Suprapubic skin (tissue), 4 donors: ENCODE results near the gene SMAP1. TPM values are rescaled to one million over a fixed set of nuclear protein-coding genes. Genes with fewer than 3 reads are reported as not detected.
A peak's percentile ranks its signal among the peaks of the same experiment; 100 is the strongest.

Experiments
- DNase-seq, 2 donors: peaks; one replicate each; pipeline ENCODE4 v3.0.0-alpha.2; 2019; ENCODE audit warnings: low spot score in 2 of 2
- H3K27ac ChIP-seq: fragments of 200-600 bp; sonication (generic); one replicate; pipeline ENCODE4 v1.5.1; 2019
- H3K27me3 ChIP-seq: fragments of 200-600 bp; sonication (generic); one replicate; pipeline ENCODE4 v1.5.1; 2019
- H3K36me3 ChIP-seq: fragments of 200-600 bp; sonication (generic); one replicate; pipeline ENCODE4 v1.5.1; 2019
- H3K4me1 ChIP-seq: fragments of 200-600 bp; sonication (generic); one replicate; pipeline ENCODE4 v1.5.1; 2019
- H3K4me3 ChIP-seq: fragments of 200-600 bp; sonication (generic); one replicate; pipeline ENCODE4 v1.5.1; 2019; ENCODE audit warnings: mild to moderate bottlenecking
- H3K9me3 ChIP-seq: fragments of 200-600 bp; sonication (generic); one replicate; pipeline ENCODE4 v1.5.1; 2019
- CTCF ChIP-seq, 2 donors: fragments of 200-600 bp in 1 of 2; fragments of 450-650 bp in 1 of 2; sonication (generic) in 1 of 2; IDR thresholded peaks; one replicate each; pipeline ENCODE4 v1.5.1; 2016 to 2019; ENCODE audit warnings: antibody characterized with exemption in 2 of 2, mild to moderate bottlenecking in 1 of 2, moderate library complexity in 1 of 2
- EP300 ChIP-seq: sonication (generic); formaldehyde crosslinking; IDR thresholded peaks from one replicate; pipeline ENCODE4 v1.6.1; 2017; ENCODE audit warnings: antibody characterized with exemption
- POLR2A ChIP-seq, 2 donors: fragments of 450-650 bp; IDR thresholded peaks; one replicate each; pipeline ENCODE4 v1.6.1; 2017; ENCODE audit warnings: antibody characterized with exemption in 2 of 2, mild to moderate bottlenecking in 2 of 2, moderate library complexity in 2 of 2
- POLR2AphosphoS5 ChIP-seq, 3 donors: sonication (generic); formaldehyde crosslinking; IDR thresholded peaks; one replicate each; pipeline ENCODE4 v1.6.1; 2017; ENCODE audit warnings: antibody characterized with exemption in 3 of 3
- WGBS: methylation state at CpG from one replicate; pipeline ENCODE4 v1.1.5; 2018; 5-methylcytosine and 5-hydroxymethylcytosine counted together
- total RNA-seq, 4 donors: library from RNA; depleted of rRNA; stranded (reverse); fragments of >200 nt; gene quantifications; one replicate each; pipeline ENCODE4 v1.1.0, GENCODE V29; 2016

SMAP1 gene
- 10 to 100 TPM; 28.8 to 39.1 (median 30.8) TPM for total RNA-seq

- H3K4me3 ChIP-seq = peak within 1 kb of the TSS; percentile 76
- no peak for TF ChIP-seq EP300
- peak in 1 of 3 donors; percentile 25 for TF ChIP-seq POLR2AphosphoS5 (IDR thresholded peaks at IDR 0.05)
- peak in 1 of 2 donors; percentile 66 for TF ChIP-seq POLR2A (IDR thresholded peaks at IDR 0.05)
- no peak for TF ChIP-seq CTCF (IDR thresholded peaks at IDR 0.05)
- peak within 1 kb of the TSS; percentile 88 for H3K27ac ChIP-seq
- no peaks in the 10 kb centered on the region for H3K27me3 ChIP-seq
- peak; percentile 91 to 94 for DNase-seq
- peaks cover 42% of the 10 kb centered on the region for H3K4me1 ChIP-seq
- WGBS = 0% methylated on average over 15 of the region's 90 CpGs
- H3K36me3 ChIP-seq = no peaks in the 10 kb centered on the region
- H3K9me3 ChIP-seq = no peaks in the 10 kb centered on the region
Observed at GRCh38 chr6:70667711-70668498, at the start of gene SMAP1. Gene SMAP1, plus strand, starts transcription at chr6:70667883. Its CDS starts 141 bp downstream, at chr6:70668024.

DNA sequence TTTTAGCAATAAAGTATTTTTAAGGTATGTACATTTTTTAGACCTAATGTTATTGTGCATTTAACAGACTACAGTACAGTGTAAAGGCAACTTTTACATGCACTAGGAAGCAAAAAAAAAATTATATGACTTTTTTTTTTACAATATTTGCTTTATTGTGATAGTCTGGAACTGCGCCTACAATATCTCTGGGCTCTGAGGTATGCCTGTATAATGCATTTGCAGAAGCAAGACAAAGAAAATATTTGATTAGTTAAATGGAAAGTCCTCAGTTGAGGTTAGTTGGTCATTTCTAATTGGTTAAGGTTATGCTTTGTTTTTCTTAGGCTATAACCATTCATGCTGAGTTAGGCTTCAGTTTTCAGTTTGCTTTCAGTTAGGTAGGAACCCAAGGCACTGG, 46.9 kb upstream of the SMAP1 start:
- H3K27ac ChIP-seq = no peak overlapping the region

DNA sequence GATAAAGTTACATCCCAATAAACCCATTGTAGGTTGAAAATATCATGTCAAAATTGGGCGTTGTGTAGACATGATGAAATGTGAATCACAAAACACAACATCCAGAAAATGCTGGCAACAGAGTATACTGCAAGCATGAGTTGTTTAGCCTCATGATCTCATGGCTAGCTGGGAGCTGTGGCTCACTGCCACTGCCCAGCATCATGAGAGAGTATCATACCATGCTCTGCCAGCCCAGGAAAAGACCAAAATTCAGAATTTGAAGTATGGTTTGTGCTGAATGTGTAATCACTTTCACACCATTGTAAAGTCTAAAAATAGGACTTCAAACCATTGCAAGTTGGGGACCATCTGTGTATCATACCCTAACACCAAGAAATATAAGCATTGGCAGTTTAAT, 45.2 kb upstream of the SMAP1 start:
- no peak for TF ChIP-seq CTCF (IDR thresholded peaks at IDR 0.05)
- no peak for TF ChIP-seq EP300
- Histone ChIP-seq H3K9me3 (no peaks in the 10 kb centered on the region), H3K27ac (no peak overlapping the region), H3K36me3 (no peaks in the 10 kb centered on the region), H3K27me3 (no peaks in the 10 kb centered on the region), H3K4me3 (no peak overlapping the region), H3K4me1 (no peaks in the 10 kb centered on the region)
- no peak for DNase-seq
- WGBS = 69% methylated on average over 1 of the region's 1 CpG

More for the DNA sequence above, 46.9 kb upstream of the SMAP1 start:
- no peaks in the 10 kb centered on the region for H3K36me3 ChIP-seq
- H3K9me3 ChIP-seq = no peaks in the 10 kb centered on the region
- TF ChIP-seq EP300 (no peak), POLR2A (IDR thresholded peaks at IDR 0.05) (no peak), POLR2AphosphoS5 (IDR thresholded peaks at IDR 0.05) (no peak), CTCF (IDR thresholded peaks at IDR 0.05) (no peak)
- no peaks in the 10 kb centered on the region for H3K27me3 ChIP-seq
- no peak for DNase-seq
- no peak overlapping the region for H3K4me3 ChIP-seq
- no peaks in the 10 kb centered on the region for H3K4me1 ChIP-seq
- WGBS = 89% methylated on average over 1 of the region's 1 CpG

DNA sequence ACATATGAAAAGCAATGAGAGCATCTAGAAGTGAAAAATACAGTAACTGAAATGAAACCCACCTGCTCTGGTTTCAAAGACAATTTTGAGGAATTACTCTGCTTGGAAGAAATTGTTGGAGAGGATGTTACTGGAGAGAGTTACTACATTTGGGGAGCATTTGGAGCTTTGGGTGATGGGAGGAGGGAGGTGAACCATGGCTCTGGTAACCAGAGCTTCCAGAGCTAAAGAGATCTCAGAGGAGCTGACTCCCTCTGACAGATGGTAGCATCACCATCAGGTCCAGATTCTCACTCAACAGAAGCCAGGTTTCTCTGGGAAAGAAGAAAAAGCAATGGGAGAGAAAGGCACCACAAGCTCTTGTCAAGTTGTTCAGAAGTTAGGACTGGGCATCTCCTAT, 42.2 kb upstream of the SMAP1 start:
- Histone ChIP-seq H3K27me3 (no peaks in the 10 kb centered on the region), H3K4me3 (no peak overlapping the region), H3K36me3 (no peaks in the 10 kb centered on the region), H3K4me1 (no peaks in the 10 kb centered on the region), H3K9me3 (no peaks in the 10 kb centered on the region), H3K27ac (no peak overlapping the region)
- TF ChIP-seq CTCF (IDR thresholded peaks at IDR 0.05) (no peak), POLR2AphosphoS5 (IDR thresholded peaks at IDR 0.05) (no peak), EP300 (no peak), POLR2A (IDR thresholded peaks at IDR 0.05) (no peak)
- DNase-seq = no peak

DNA sequence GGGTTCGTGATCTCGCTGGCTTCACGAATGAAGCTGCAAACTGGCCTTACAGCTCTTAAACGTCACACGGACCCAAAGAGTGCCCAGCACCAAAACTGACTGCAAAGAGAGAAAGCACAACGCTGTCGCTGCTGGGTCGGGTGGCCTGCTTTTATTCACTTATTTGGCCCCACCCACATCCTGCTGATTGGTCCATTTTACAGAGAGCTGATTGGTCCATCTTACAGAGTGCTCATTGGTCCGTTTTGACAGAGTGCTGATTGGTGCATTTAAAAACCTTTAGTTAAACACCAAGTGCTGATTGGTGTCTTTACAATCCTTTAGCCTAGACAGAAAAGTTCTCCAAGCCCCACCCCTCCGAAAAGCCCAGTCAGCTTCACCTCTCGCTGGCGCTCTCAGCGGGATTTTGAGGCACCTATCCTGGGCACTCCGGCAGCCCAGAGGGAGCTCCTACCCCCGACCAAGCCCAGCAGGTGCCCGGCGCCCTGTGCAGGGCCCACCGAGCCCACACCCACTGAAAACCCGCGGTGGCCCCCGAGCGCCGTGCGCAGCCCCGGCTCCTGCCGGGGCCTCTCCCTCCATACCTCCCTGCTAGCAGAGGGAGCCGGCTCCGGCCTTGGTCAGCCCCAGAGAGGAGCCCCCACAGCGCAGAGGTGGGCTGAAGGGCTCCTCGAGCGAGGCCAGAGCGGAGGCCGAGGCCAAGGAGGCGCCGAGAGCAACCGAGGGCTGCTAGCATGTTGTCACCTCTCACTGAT, 40.0 kb upstream of the SMAP1 start:
- TF ChIP-seq EP300 = no peak
- TF ChIP-seq CTCF (IDR thresholded peaks at IDR 0.05) = no peak
- TF ChIP-seq POLR2A (IDR thresholded peaks at IDR 0.05) = no peak
- TF ChIP-seq POLR2AphosphoS5 (IDR thresholded peaks at IDR 0.05) = no peak
- Histone ChIP-seq H3K4me1 (no peaks in the 10 kb centered on the region), H3K36me3 (no peaks in the 10 kb centered on the region), H3K4me3 (no peak overlapping the region), H3K9me3 (no peaks in the 10 kb centered on the region), H3K27me3 (no peaks in the 10 kb centered on the region), H3K27ac (no peak overlapping the region)
- WGBS = 93% methylated on average over 23 of the region's 36 CpGs
- DNase-seq = no peak
